Mucosa of rectum (tissue), 2 donors: Measurements from ENCODE around the gene IL20RB.
"Not testable (repeated sequence)": the region's sequence is repeated elsewhere in the genome, so short reads cannot be mapped to it uniquely, and the experiment has no call there.

Experiments
- H3K27ac ChIP-seq, 2 donors: one replicate each; pipeline ENCODE4 v1.7.0; 2013; ENCODE audit warnings: inconsistent platforms in 2 of 2, low read depth in 2 of 2, low read length in 2 of 2
- H3K27me3 ChIP-seq, 2 donors: one replicate each; pipeline ENCODE4 v1.7.0; 2013; ENCODE audit warnings: low read length in 2 of 2; ENCODE audit not compliant: control insufficient read depth in 2 of 2, insufficient read depth in 2 of 2
- H3K36me3 ChIP-seq, 2 donors: one replicate each; pipeline ENCODE4 v1.7.0; 2013; ENCODE audit warnings: low read length in 2 of 2; ENCODE audit not compliant: control insufficient read depth in 2 of 2, insufficient read depth in 2 of 2
- H3K4me1 ChIP-seq, 2 donors: one replicate each; pipeline ENCODE4 v1.7.0; 2013; ENCODE audit warnings: low read length in 2 of 2, mild to moderate bottlenecking in 1 of 2; ENCODE audit not compliant: control insufficient read depth in 2 of 2, insufficient read depth in 2 of 2
- H3K4me3 ChIP-seq, 2 donors: one replicate each; pipeline ENCODE4 v1.7.0; 2013; ENCODE audit warnings: low read length in 2 of 2
- H3K9ac ChIP-seq, 2 donors: one replicate each; pipeline ENCODE4 v1.7.0; 2013; ENCODE audit warnings: low read length in 2 of 2, low read depth in 1 of 2, mild to moderate bottlenecking in 1 of 2
- H3K9me3 ChIP-seq, 2 donors: one replicate each; pipeline ENCODE4 v1.7.0; 2013; ENCODE audit warnings: low read length in 2 of 2; ENCODE audit not compliant: control insufficient read depth in 2 of 2
- donor health status: healthy.
- donor health status: Normal muscosa, but diverticular disease.

Gene IL20RB

GRCh38 chr3:137017316-137017715 lies 59.5 kb downstream of the IL20RB start:
- not testable (repeated sequence) for H3K27me3 ChIP-seq, H3K4me3 ChIP-seq, H3K9ac ChIP-seq, H3K27ac ChIP-seq, H3K36me3 ChIP-seq, H3K9me3 ChIP-seq
- peaks cover 4 to 11% of the 10 kb centered on the region in 2 donors for H3K4me1 ChIP-seq

- H3K9ac ChIP-seq, result no peak overlapping the region
- no peaks in the 10 kb centered on the region for H3K4me1 ChIP-seq
- H3K4me3 ChIP-seq, result no peak overlapping the region
- H3K36me3 ChIP-seq, result no peaks in the 10 kb centered on the region
- no peaks in the 10 kb centered on the region for H3K9me3 ChIP-seq
- no peak overlapping the region for H3K27ac ChIP-seq
- no peaks in the 10 kb centered on the region for H3K27me3 ChIP-seq
Observed at GRCh38 chr3:137020315-137020714, 62.5 kb downstream of the IL20RB start.

DNA sequence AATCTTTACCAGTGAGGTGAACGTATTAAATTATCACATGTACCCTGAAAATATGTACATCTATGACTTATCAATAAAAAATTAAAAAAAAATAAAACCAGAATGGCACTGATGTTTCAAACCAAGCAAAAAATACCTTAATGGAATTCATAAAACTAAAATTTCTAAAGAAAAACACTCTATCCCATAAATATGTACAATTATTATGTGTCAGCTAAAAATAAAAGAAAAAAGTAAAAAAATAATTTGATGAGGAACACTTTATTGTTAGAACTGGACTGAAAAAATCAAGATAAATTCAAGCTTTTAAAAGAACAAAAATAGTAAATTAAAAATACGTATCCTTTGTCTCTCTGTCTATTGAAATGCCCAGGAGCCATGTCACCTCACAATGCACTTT lies 63.1 kb downstream of the IL20RB start:
- Histone ChIP-seq H3K36me3 (no peaks in the 10 kb centered on the region), H3K4me3 (no peak overlapping the region), H3K27me3 (no peaks in the 10 kb centered on the region), H3K9ac (no peak overlapping the region), H3K9me3 (no peaks in the 10 kb centered on the region), H3K27ac (no peak overlapping the region), H3K4me1 (no peaks in the 10 kb centered on the region)

GRCh38 chr3:137024348-137024747 lies 66.6 kb downstream of the IL20RB start:
- Histone ChIP-seq H3K4me3 (no peak overlapping the region), H3K36me3 (no peaks in the 10 kb centered on the region), H3K9ac (no peak overlapping the region), H3K27me3 (no peaks in the 10 kb centered on the region), H3K27ac (no peak overlapping the region), H3K9me3 (no peaks in the 10 kb centered on the region), H3K4me1 (no peaks in the 10 kb centered on the region)

- Histone ChIP-seq H3K27me3 (no peaks in the 10 kb centered on the region), H3K36me3 (no peaks in the 10 kb centered on the region), H3K4me1 (no peaks in the 10 kb centered on the region), H3K9me3 (no peaks in the 10 kb centered on the region), H3K27ac (no peak overlapping the region), H3K9ac (no peak overlapping the region), H3K4me3 (no peak overlapping the region)
Observed at GRCh38 chr3:137026701-137027100, 68.9 kb downstream of the IL20RB start.

DNA sequence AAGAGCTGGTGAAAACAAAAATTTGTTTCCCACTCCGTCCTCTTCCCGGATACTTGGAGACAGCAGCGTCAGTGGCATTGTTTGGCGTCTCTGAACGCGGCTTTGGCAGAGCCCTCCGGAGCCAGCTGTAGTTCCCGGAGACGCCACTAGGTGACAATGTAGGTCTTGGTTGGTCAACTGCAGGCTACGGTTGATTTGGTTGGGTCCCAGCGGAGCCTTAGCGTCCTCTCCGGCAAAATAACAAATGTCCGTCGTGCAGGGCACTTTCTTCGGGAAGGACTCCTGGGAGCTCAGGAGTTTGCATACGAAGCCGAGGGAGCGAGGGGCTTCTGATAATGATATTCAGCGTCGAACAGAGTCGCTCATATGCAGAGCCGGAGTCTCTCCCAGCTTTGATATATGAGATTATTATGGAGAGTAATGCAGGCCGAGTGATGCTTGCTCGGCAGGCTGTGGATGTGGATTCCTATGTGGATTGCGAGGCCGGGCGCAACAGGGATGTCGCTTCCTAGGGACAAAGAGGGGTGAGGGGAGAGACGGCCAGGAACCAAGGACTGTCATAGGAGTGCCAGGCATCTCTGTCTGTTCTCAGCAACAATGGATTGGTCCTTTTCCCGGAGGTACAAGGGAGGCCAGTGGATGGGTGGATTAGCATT lies 74.8 kb downstream of the IL20RB start:
- peak overlapping the region; percentile 36 to 69 for H3K4me3 ChIP-seq
- H3K27ac ChIP-seq, result no peak overlapping the region
- H3K27me3 ChIP-seq, result peaks cover 0 to 7% of the 10 kb centered on the region in 2 donors
- H3K36me3 ChIP-seq, result no peaks in the 10 kb centered on the region
- H3K9me3 ChIP-seq, result no peaks in the 10 kb centered on the region
- peak overlapping the region in 1 of 2 donors; percentile 25 for H3K9ac ChIP-seq
- H3K4me1 ChIP-seq, result peaks cover 3 to 9% of the 10 kb centered on the region in 2 donors

GRCh38 chr3:137035631-137036030 lies 77.8 kb downstream of the IL20RB start:
- no peaks in the 10 kb centered on the region for H3K9me3 ChIP-seq
- peaks cover 0 to 7% of the 10 kb centered on the region in 2 donors for H3K27me3 ChIP-seq

DNA sequence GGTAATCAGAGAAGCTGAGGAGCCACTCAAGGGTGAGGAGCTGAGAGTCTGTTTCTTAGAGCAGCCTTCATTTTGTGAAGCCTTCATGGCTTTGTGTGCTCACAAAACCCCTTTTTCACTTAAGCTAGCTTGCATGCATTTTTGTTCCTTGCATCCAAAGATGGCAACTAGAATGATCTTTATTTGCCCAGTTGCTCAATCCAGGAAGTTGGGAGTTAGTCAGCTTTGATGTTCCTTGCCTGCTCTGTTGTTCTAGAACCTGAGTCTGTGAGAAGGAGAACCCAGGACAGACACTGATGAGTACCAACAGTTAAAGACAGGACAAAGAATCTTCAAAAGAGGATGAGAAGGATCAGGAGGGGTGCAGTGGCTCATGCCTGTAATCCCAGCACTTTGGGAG lies 81.8 kb downstream of the IL20RB start:
- Histone ChIP-seq H3K9ac (no peak overlapping the region), H3K27ac (no peak overlapping the region), H3K4me3 (no peak overlapping the region), H3K4me1 (no peaks in the 10 kb centered on the region), H3K36me3 (no peaks in the 10 kb centered on the region), H3K27me3 (peaks cover 0 to 2% of the 10 kb centered on the region in 2 donors), H3K9me3 (no peaks in the 10 kb centered on the region)

More at GRCh38 chr3:137035631-137036030, 77.8 kb downstream of the IL20RB start:
- Histone ChIP-seq H3K27ac (no peak overlapping the region), H3K36me3 (no peaks in the 10 kb centered on the region), H3K4me1 (peaks cover 3 to 9% of the 10 kb centered on the region in 2 donors), H3K9ac (no peak overlapping the region), H3K4me3 (no peak overlapping the region)

GRCh38 chr3:137041251-137041650 lies 83.5 kb downstream of the IL20RB start:
- no peaks in the 10 kb centered on the region for H3K4me1 ChIP-seq
- H3K9ac ChIP-seq, result no peak overlapping the region
- no peak overlapping the region for H3K27ac ChIP-seq
- no peak overlapping the region for H3K4me3 ChIP-seq
- H3K9me3 ChIP-seq, result no peaks in the 10 kb centered on the region
- H3K36me3 ChIP-seq, result no peaks in the 10 kb centered on the region
- H3K27me3 ChIP-seq, result peaks cover 0 to 2% of the 10 kb centered on the region in 2 donors

DNA sequence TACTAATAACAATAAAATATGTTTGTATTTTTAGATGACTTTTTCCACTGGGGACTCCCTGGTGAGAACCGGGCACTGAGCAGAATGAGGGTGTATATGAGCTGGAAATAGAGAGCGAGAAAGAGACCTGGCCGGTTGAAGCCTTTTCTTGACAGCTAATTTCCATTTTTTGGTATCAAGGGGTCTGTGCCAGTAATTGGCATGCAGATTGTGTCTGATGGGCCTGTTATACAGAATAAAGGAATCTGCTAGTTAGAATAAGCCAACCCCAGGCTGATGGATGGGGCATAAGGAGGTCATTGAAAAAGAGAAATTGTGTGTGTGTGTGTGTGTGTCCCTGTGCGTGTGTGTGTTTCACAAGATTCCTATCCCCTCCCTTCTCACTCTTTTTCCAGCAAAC lies 83.9 kb downstream of the IL20RB start:
- H3K9me3 ChIP-seq, result no peaks in the 10 kb centered on the region
- no peaks in the 10 kb centered on the region for H3K4me1 ChIP-seq
- no peak overlapping the region for H3K4me3 ChIP-seq
- no peak overlapping the region for H3K27ac ChIP-seq
- H3K36me3 ChIP-seq, result no peaks in the 10 kb centered on the region
- H3K27me3 ChIP-seq, result peaks cover 0 to 2% of the 10 kb centered on the region in 2 donors
- H3K9ac ChIP-seq, result no peak overlapping the region
